Measurements from ENCODE around the gene ASPN. TPM values are rescaled to one million over a fixed set of nuclear protein-coding genes. Genes with fewer than 3 reads are reported as not detected.
A peak's percentile ranks its signal among the peaks of the same experiment; 100 is the strongest.

Gene ASPN
- total and polyA plus RNA-seq, 10 of the 15 experiments (the other 5 are each of a cell fraction or from before 2014, with no cell fraction given), result 0.03 to 0.47 (median 0.42) TPM; not detected in 7

- intact Hi-C loops (cut with micrococcal nuclease; ENCODE audit: unreplicated experiment), result no loop called here
- SMC1A ChIA-PET (ENCODE audit: uncharacterized antibody, unreplicated experiment), result no interaction called here
- Histone ChIP-seq H3K36me3 (ENCODE audit: control insufficient read depth in 2 of 2, insufficient read depth in 2 of 2, low read length in 1 of 2) (no peaks in the 10 kb centered on the region), H4K20me1 (ENCODE audit: control insufficient read depth, insufficient read depth) (no peaks in the 10 kb centered on the region), H3K9ac (ENCODE audit: control insufficient read depth, insufficient read depth, low read length) (no peak overlapping the region), H3K4me2 (ENCODE audit: control insufficient read depth, insufficient read depth) (no peak overlapping the region), H3K9me3 (replicated peaks; ENCODE audit: control insufficient read depth, insufficient read depth, low read length) (no peaks in the 10 kb centered on the region), H3K4me1 (ENCODE audit: control insufficient read depth, insufficient read depth, low read length) (no peaks in the 10 kb centered on the region), H3K4me3 (no peak overlapping the region), H3K27ac (ENCODE audit: control insufficient read depth, insufficient read depth) (no peak overlapping the region), H3K27me3 (replicated peaks in 1 of 2; ENCODE audit: control insufficient read depth in 2 of 2, insufficient read depth in 2 of 2, low read length in 1 of 2) (no peaks in the 10 kb centered on the region), H3K79me2 (ENCODE audit: control insufficient read depth, insufficient read depth, low read length) (no peaks in the 10 kb centered on the region), H2AFZ (ENCODE audit: control insufficient read depth, low read depth, low read length) (no peak overlapping the region)
- RAD21 ChIA-PET (ENCODE audit: unreplicated experiment), result no interaction called here
- 97% methylated on average over 5 of the region's 5 CpGs for WGBS (ENCODE audit: insufficient coverage, insufficient replicate concordance, low lambda C conversion rate, missing lambda C conversion rate)
- DNase-seq (ENCODE audit: low read depth, low spot score) (no peak), FAIRE-seq (peak; percentile 18), ATAC-seq (no peak)
- TF ChIP-seq ZBTB4 (CRISPR knock-in tag; IDR thresholded peaks at IDR 0.05) (no peak), E4F1 (IDR thresholded peaks at IDR 0.05; ENCODE audit: borderline replicate concordance, partially characterized antibody) (no peak), HDGF (IDR thresholded peaks at IDR 0.05) (no peak)
- CTCF ChIA-PET, result no interaction called here
- POLR2A ChIA-PET, result no interaction called here
- in situ Hi-C loops (cut with MboI), result no loop called here
- BruUV-seq (replicated peaks), result no TSS peak
Observed at GRCh38 chr9:92432972-92433548, 49.2 kb downstream of the ASPN start.

Data from GM12878 (cell line).